SK-N-SH treated with all-trans-retinoic acid at 6 μM for 48 hours (cell line): ENCODE results near the gene DLG2.

ENCODE experiments used
- BACH2 ChIP-seq: fragments of 250-450 bp; sonication (Bioruptor Pico); IDR thresholded peaks from 2 replicates; pipeline ENCODE4 v1.9.0; 2021; ENCODE audit warnings: mild to moderate bottlenecking, borderline replicate concordance
- CREB5 ChIP-seq: fragments of 250-450 bp; sonication (Bioruptor Pico); IDR thresholded peaks from 2 replicates; pipeline ENCODE4 v1.5.1; 2020; ENCODE audit warnings: low read depth, mild to moderate bottlenecking, moderate library complexity
- OSR1 ChIP-seq: fragments of 250-450 bp; sonication (Bioruptor Pico); IDR thresholded peaks from 2 replicates; pipeline ENCODE4 v1.8.0; 2022; ENCODE audit warnings: moderate library complexity, mild to moderate bottlenecking, inconsistent platforms
- PATZ1 ChIP-seq: fragments of 250-450 bp; sonication (Bioruptor Pico); IDR thresholded peaks from 2 replicates; pipeline ENCODE4 v1.8.0; 2020; ENCODE audit warnings: mild to moderate bottlenecking, moderate library complexity, borderline replicate concordance
- POU6F1 ChIP-seq: fragments of 250-450 bp; sonication (Bioruptor Pico); IDR thresholded peaks from 2 replicates; pipeline ENCODE4 v1.8.0; 2021; ENCODE audit warnings: low read depth, mild to moderate bottlenecking, moderate library complexity, borderline replicate concordance
- PPARA ChIP-seq: fragments of 250-450 bp; sonication (Bioruptor Pico); IDR thresholded peaks from 2 replicates; pipeline ENCODE4 v1.5.0; 2020; ENCODE audit warnings: mild to moderate bottlenecking, borderline replicate concordance
- RARB ChIP-seq: fragments of 250-450 bp; sonication (Bioruptor Pico); IDR thresholded peaks from 2 replicates; pipeline ENCODE4 v1.8.0; 2021; ENCODE audit warnings: mild to moderate bottlenecking, moderate library complexity
- TSHZ2 ChIP-seq: fragments of 250-450 bp; sonication (Bioruptor Pico); IDR thresholded peaks from 2 replicates; pipeline ENCODE4 v1.5.0; 2020; ENCODE audit warnings: mild to moderate bottlenecking, moderate library complexity
- ZFP3 ChIP-seq: fragments of 250-450 bp; sonication (Bioruptor Pico); IDR thresholded peaks from 2 replicates; pipeline ENCODE4 v1.5.0; 2020; ENCODE audit warnings: mild to moderate bottlenecking, moderate library complexity
- ZFP30 ChIP-seq: fragments of 450-650 bp; formaldehyde crosslinking; IDR thresholded peaks from 2 replicates; pipeline ENCODE4 v1.5.0; 2022; ENCODE audit warnings: mild to moderate bottlenecking, moderate library complexity
- ZNF565 ChIP-seq: fragments of 450-650 bp; formaldehyde crosslinking; conservative IDR thresholded peaks from 2 replicates; pipeline ENCODE4 v1.5.0; 2020; ENCODE audit warnings: low read depth, mild to moderate bottlenecking, moderate library complexity

- TF ChIP-seq PPARA (CRISPR knock-in tag), result no peak
- no peak for TF ChIP-seq ZNF565 (CRISPR knock-in tag)
- TF ChIP-seq RARB, result no peak
- no peak for TF ChIP-seq ZFP30 (CRISPR knock-in tag)
- TF ChIP-seq PATZ1, result no peak
- TF ChIP-seq OSR1, result no peak
- no peak for TF ChIP-seq ZFP3
- TF ChIP-seq CREB5 (CRISPR knock-in tag), result no peak
- TF ChIP-seq POU6F1 (CRISPR knock-in tag), result no peak
- TF ChIP-seq BACH2 (CRISPR knock-in tag), result no peak
- no peak for TF ChIP-seq TSHZ2 (CRISPR knock-in tag)
These were observed 308.6 kb downstream of the DLG2 start for GRCh38 chr11:85318573-85318972.
